K562 (cell line): ENCODE measurements around the gene KCNA2. TPM values are rescaled to one million over a fixed set of nuclear protein-coding genes. Genes with fewer than 3 reads are reported as not detected.

Source experiments
- DIDO1 ChIP-seq: fragments of 450-650 bp; IDR thresholded peaks from 2 replicates; pipeline ENCODE4 v1.6.1; 2016; ENCODE audit warnings: low read depth, missing biosample characterization, missing genetic modification characterization
- KLF6 ChIP-seq: fragments of 250-450 bp; sonication (Bioruptor Pico); IDR thresholded peaks from 2 replicates; pipeline ENCODE4 v1.4.0; 2020; ENCODE audit warnings: mild to moderate bottlenecking, moderate library complexity, borderline replicate concordance
- MNT ChIP-seq, 2 experiments: fragments of 450-650 bp; conservative IDR thresholded peaks; 2 replicates each; pipeline ENCODE4 v1.6.1; 2017; ENCODE audit warnings: mild to moderate bottlenecking in 2 of 2, moderate library complexity in 2 of 2
- NCOA1 ChIP-seq: fragments of 450-650 bp; IDR thresholded peaks from 2 replicates; pipeline ENCODE4 v1.6.1; 2016; ENCODE audit warnings: low read depth
- NKRF ChIP-seq: fragments of 450-650 bp; IDR thresholded peaks from 2 replicates; pipeline ENCODE4 v1.6.1; 2016; ENCODE audit warnings: borderline replicate concordance
- PKNOX1 ChIP-seq: fragments of 450-650 bp; IDR thresholded peaks from 2 replicates; pipeline ENCODE4 v1.6.1; 2016
- RFX1 ChIP-seq: fragments of 450-650 bp; IDR thresholded peaks from 2 replicates; pipeline ENCODE4 v1.6.1; 2016; ENCODE audit warnings: mild to moderate bottlenecking, moderate library complexity
- RFX5 ChIP-seq: IDR thresholded peaks from 2 replicates; pipeline ENCODE4 v1.6.1; 2011; ENCODE audit warnings: low read depth, mild to moderate bottlenecking, improper control_type of control experiment, low read length
- SREBF2 ChIP-seq: sonication (generic); formaldehyde crosslinking; IDR thresholded peaks from 2 replicates; pipeline ENCODE4 v1.4.0; 2020; ENCODE audit warnings: mild to moderate bottlenecking, missing genetic modification reagents
- TAF1 ChIP-seq: IDR thresholded peaks from 2 replicates; pipeline ENCODE4 v1.6.1; 2011; ENCODE audit warnings: mild to moderate bottlenecking, low read length, moderate library complexity; ENCODE audit not compliant: insufficient read depth, control insufficient read depth, severe bottlenecking; ENCODE audit errors: extremely low read depth
- TBP ChIP-seq: optimal IDR thresholded peaks from 2 replicates; pipeline ENCODE3; 2011; ENCODE audit warnings: low read depth, low read length, improper control_type of control experiment
- ZZZ3 ChIP-seq: fragments of 450-650 bp; IDR thresholded peaks from 2 replicates; pipeline ENCODE4 v1.6.1; 2016; ENCODE audit warnings: antibody characterized with exemption, mild to moderate bottlenecking, moderate library complexity
- polyA plus RNA-seq, 8 experiments: library from polyadenylated mRNA; depleted of rRNA in 4 of 8; stranded (reverse) in 5 of 8; unstranded in 3 of 8; fragments of >200 nt; fragmentation: Nextera tagmentation in 2 of 8; fragmentation: Illumina TruSeq in 1 of 8; extraction: Ambion mirVana in 2 of 8; extraction: Trizol in 1 of 8; gene quantifications; 2 replicates each; pipeline versions ENCODE4 v1.2.1 to v1.2.3, GENCODE V29; 2011 to 2014; ENCODE audit warnings: inconsistent platforms in 1 of 8, missing spikeins in 1 of 8
- total RNA-seq, 7 experiments: library from RNA; depleted of rRNA in 6 of 7; stranded (reverse); fragments of >200 nt in 6 of 7; fragmentation: Illumina TruSeq in 2 of 7; extraction: Trizol in 2 of 7; gene quantifications; 2 replicates each; pipeline versions ENCODE4 v1.2.1 to v1.2.3, GENCODE V29; 2011 to 2021; ENCODE audit warnings: low replicate concordance in 1 of 7

KCNA2 gene
- total and polyA plus RNA-seq, 9 of the 15 experiments (the other 6 are each of a cell fraction or from before 2014, with no cell fraction given) = not detected

GRCh38 chr1:110596312-110596711, 9.8 kb downstream of the KCNA2 start (continued):
- TF ChIP-seq MNT (conservative IDR thresholded peaks at IDR 0.05) (no peak), PKNOX1 (no peak), TBP (no peak), NCOA1 (no peak), RFX5 (no peak), KLF6 (CRISPR knock-in tag) (no peak), DIDO1 (no peak), SREBF2 (CRISPR knock-in tag) (no peak), RFX1 (no peak), TAF1 (no peak), NKRF (no peak), ZZZ3 (no peak)
- TF ChIP-seq, all 486 proteins: peak for 0
